Suprapubic skin (tissue), 4 donors: ENCODE measurements around the gene EMSY. TPM values are rescaled to one million over a fixed set of nuclear protein-coding genes. Genes with fewer than 3 reads are reported as not detected.

Experiments
- DNase-seq, 2 donors: peaks; one replicate each; pipeline ENCODE4 v3.0.0-alpha.2; 2019; ENCODE audit warnings: low spot score in 2 of 2
- H3K27ac ChIP-seq: fragments of 200-600 bp; sonication (generic); one replicate; pipeline ENCODE4 v1.5.1; 2019
- H3K27me3 ChIP-seq: fragments of 200-600 bp; sonication (generic); one replicate; pipeline ENCODE4 v1.5.1; 2019
- H3K36me3 ChIP-seq: fragments of 200-600 bp; sonication (generic); one replicate; pipeline ENCODE4 v1.5.1; 2019
- H3K4me1 ChIP-seq: fragments of 200-600 bp; sonication (generic); one replicate; pipeline ENCODE4 v1.5.1; 2019
- H3K4me3 ChIP-seq: fragments of 200-600 bp; sonication (generic); one replicate; pipeline ENCODE4 v1.5.1; 2019; ENCODE audit warnings: mild to moderate bottlenecking
- H3K9me3 ChIP-seq: fragments of 200-600 bp; sonication (generic); one replicate; pipeline ENCODE4 v1.5.1; 2019
- EP300 ChIP-seq: sonication (generic); formaldehyde crosslinking; IDR thresholded peaks from one replicate; pipeline ENCODE4 v1.6.1; 2017; ENCODE audit warnings: antibody characterized with exemption
- POLR2A ChIP-seq, 2 donors: fragments of 450-650 bp; IDR thresholded peaks; one replicate each; pipeline ENCODE4 v1.6.1; 2017; ENCODE audit warnings: antibody characterized with exemption in 2 of 2, mild to moderate bottlenecking in 2 of 2, moderate library complexity in 2 of 2
- POLR2AphosphoS5 ChIP-seq, 3 donors: sonication (generic); formaldehyde crosslinking; IDR thresholded peaks; one replicate each; pipeline ENCODE4 v1.6.1; 2017; ENCODE audit warnings: antibody characterized with exemption in 3 of 3
- WGBS: methylation state at CpG from one replicate; pipeline ENCODE4 v1.1.5; 2018; 5-methylcytosine and 5-hydroxymethylcytosine counted together
- total RNA-seq, 4 donors: library from RNA; depleted of rRNA; stranded (reverse); fragments of >200 nt; gene quantifications; one replicate each; pipeline ENCODE4 v1.1.0, GENCODE V29; 2016
- TF ChIP-seq, protein P1 (sequence below), 2 donors: fragments of 200-600 bp in 1 of 2; fragments of 450-650 bp in 1 of 2; sonication (generic) in 1 of 2; IDR thresholded peaks; one replicate each; pipeline ENCODE4 v1.5.1; 2016 to 2019; ENCODE audit warnings: antibody characterized with exemption in 2 of 2, mild to moderate bottlenecking in 1 of 2, moderate library complexity in 1 of 2

Gene EMSY
- total RNA-seq, 4 donors from 2014 or later: 32.2 to 36.8 (median 33.2) TPM

DNA sequence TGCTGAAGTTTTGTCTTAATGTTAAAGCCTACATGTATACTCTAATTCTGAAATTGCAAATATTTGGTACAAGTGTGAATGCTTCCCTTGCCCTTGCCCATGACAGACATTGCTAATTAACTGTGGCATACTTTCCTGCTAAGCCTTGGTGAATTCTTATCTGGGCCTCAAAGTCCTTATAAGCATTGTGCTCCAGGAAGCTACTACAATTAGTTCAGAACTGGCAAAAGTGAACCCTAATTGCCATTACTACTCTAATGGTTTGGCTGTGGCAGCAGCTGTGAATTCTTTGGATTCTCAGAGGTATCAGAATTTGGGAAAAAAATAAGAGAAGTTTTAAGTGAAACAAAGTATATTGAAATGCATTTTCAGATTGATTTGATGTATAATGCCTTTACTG lies 24.3 kb downstream of the EMSY start:
- TF ChIP-seq EP300: no peak
- TF ChIP-seq, protein P1, sequence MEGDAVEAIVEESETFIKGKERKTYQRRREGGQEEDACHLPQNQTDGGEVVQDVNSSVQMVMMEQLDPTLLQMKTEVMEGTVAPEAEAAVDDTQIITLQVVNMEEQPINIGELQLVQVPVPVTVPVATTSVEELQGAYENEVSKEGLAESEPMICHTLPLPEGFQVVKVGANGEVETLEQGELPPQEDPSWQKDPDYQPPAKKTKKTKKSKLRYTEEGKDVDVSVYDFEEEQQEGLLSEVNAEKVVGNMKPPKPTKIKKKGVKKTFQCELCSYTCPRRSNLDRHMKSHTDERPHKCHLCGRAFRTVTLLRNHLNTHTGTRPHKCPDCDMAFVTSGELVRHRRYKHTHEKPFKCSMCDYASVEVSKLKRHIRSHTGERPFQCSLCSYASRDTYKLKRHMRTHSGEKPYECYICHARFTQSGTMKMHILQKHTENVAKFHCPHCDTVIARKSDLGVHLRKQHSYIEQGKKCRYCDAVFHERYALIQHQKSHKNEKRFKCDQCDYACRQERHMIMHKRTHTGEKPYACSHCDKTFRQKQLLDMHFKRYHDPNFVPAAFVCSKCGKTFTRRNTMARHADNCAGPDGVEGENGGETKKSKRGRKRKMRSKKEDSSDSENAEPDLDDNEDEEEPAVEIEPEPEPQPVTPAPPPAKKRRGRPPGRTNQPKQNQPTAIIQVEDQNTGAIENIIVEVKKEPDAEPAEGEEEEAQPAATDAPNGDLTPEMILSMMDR (IDR thresholded peaks at IDR 0.05): no peak
- Histone ChIP-seq H3K4me1 (no peaks in the 10 kb centered on the region), H3K36me3 (peaks cover 51% of the 10 kb centered on the region), H3K27ac (no peak overlapping the region), H3K4me3 (no peak overlapping the region), H3K27me3 (no peaks in the 10 kb centered on the region), H3K9me3 (no peaks in the 10 kb centered on the region)
- DNase-seq: no peak

DNA sequence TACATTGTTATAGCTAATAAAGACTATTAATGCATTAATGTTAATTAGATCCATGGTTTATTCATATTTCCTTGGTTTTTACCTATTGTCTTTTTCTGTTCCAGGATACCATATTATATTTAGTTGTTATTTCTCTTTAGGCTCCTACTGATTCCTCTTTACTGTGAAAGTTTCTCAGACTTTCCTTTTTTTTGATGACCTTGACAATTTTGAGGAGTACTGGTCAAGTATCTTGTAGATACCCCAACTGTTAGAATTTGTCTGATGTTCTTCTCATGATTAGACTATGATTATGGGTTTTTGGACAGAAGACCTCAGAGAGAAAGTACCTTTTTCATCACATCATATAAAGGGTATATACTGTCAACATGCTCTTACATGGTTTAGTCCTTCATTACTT lies 26.6 kb downstream of the EMSY start:
- TF ChIP-seq POLR2A (IDR thresholded peaks at IDR 0.05): no peak
- Histone ChIP-seq H3K27me3 (no peaks in the 10 kb centered on the region), H3K36me3 (peaks cover 59% of the 10 kb centered on the region), H3K4me1 (no peaks in the 10 kb centered on the region), H3K27ac (no peak overlapping the region), H3K9me3 (no peaks in the 10 kb centered on the region), H3K4me3 (no peak overlapping the region)
- DNase-seq: no peak

DNA sequence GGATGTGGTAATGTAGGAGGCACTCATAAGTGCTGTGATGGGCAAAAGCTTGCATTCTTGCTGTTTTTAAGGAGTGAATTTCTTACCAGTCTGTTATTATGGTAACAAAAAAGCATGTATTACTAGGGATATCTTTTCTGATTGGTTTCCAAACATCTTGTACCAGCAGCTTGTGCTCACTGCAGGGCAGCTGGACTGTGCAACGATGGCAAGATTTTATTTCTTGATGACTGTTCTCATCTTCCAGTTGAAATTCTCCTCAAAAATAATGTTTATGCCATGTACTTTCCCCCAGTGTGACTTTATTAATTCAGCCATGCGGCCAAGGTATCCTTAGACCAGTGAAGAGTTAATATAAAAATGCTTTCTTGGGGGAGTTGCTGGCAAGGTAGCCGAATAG lies 35.4 kb downstream of the EMSY start:
- Histone ChIP-seq H3K4me1 (no peaks in the 10 kb centered on the region), H3K4me3 (no peak overlapping the region), H3K9me3 (no peaks in the 10 kb centered on the region), H3K27ac (no peak overlapping the region), H3K36me3 (peaks cover 38% of the 10 kb centered on the region), H3K27me3 (no peaks in the 10 kb centered on the region)
- 96% methylated on average over 3 of the region's 3 CpGs for WGBS
- DNase-seq: no peak
- TF ChIP-seq POLR2A (IDR thresholded peaks at IDR 0.05) (no peak), POLR2AphosphoS5 (IDR thresholded peaks at IDR 0.05) (no peak), EP300 (no peak)
- TF ChIP-seq, protein P1 (IDR thresholded peaks at IDR 0.05): no peak

DNA sequence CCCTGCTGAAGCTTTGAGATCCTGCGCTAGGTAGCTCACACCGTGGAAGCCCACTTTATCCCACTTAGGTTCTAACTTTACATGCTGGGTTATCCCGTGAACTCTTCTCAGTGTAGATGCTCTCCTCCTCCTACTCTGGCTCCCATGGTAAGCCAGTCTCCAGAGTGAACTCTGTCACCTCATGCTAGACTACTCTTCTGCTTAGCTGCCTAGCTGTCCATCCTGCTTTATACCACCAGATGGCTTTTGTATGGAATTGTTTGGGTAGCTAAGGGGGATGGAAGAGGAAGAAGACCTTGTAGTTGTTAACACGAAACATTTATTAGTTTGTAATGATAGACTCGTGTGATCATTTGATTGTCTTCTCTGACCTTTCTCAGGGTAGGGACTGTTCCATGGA lies 46.8 kb downstream of the EMSY start:
- WGBS: 95% methylated on average over 5 of the region's 5 CpGs
- TF ChIP-seq, protein P1 (IDR thresholded peaks at IDR 0.05): no peak
- TF ChIP-seq POLR2A (IDR thresholded peaks at IDR 0.05) (no peak), EP300 (no peak), POLR2AphosphoS5 (IDR thresholded peaks at IDR 0.05) (no peak)

DNA sequence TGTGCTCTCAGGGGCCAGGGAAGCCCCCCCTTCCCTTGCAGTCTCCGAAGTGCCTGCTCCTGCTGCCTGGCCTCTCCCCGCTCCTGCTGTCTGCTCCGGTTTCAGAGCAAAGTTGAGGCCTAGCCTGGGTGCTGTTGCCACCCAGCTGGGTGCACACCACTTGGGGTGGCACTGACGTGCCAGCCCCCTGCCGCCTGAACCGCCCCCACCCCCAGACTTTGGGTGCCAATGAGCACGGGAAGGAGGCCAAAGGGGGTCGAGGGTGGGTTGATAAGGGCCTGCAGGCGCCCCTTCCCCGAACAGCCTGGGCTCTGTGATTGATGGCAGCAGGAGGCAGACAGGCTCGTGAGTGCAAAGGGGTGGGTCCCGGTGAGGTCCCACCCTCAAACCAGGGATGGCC lies 48.2 kb downstream of the EMSY start:
- H3K4me3 ChIP-seq: no peak overlapping the region
- no peaks in the 10 kb centered on the region for H3K4me1 ChIP-seq
- WGBS: 100% methylated on average over 9 of the region's 12 CpGs
- H3K9me3 ChIP-seq: no peaks in the 10 kb centered on the region
- no peak for DNase-seq
- peaks cover 25% of the 10 kb centered on the region for H3K36me3 ChIP-seq
- TF ChIP-seq, protein P1 (IDR thresholded peaks at IDR 0.05): no peak
- TF ChIP-seq EP300 (no peak), POLR2A (IDR thresholded peaks at IDR 0.05) (no peak)
- no peaks in the 10 kb centered on the region for H3K27me3 ChIP-seq
- H3K27ac ChIP-seq: no peak overlapping the region

More for the DNA sequence above, 46.8 kb downstream of the EMSY start:
- Histone ChIP-seq H3K36me3 (peaks cover 21% of the 10 kb centered on the region), H3K27ac (no peak overlapping the region), H3K4me3 (no peak overlapping the region), H3K4me1 (no peaks in the 10 kb centered on the region), H3K27me3 (no peaks in the 10 kb centered on the region), H3K9me3 (no peaks in the 10 kb centered on the region)
- no peak for DNase-seq
